GM21528 (cell line): ENCODE data around the gene PAX6.

ENCODE experiments used
- ATAC-seq: cut with Tn5 transposase; IDR thresholded peaks from one replicate; pipeline ENCODE4 v1.9.1; 2021; ENCODE audit warnings: mild to moderate bottlenecking, moderate library complexity; ENCODE audit not compliant: unreplicated experiment, low FRiP score

Gene PAX6

GRCh38 chr11:31799435-31800397 is 11.4 kb downstream of the PAX6 start:
- ATAC-seq = no peak

DNA sequence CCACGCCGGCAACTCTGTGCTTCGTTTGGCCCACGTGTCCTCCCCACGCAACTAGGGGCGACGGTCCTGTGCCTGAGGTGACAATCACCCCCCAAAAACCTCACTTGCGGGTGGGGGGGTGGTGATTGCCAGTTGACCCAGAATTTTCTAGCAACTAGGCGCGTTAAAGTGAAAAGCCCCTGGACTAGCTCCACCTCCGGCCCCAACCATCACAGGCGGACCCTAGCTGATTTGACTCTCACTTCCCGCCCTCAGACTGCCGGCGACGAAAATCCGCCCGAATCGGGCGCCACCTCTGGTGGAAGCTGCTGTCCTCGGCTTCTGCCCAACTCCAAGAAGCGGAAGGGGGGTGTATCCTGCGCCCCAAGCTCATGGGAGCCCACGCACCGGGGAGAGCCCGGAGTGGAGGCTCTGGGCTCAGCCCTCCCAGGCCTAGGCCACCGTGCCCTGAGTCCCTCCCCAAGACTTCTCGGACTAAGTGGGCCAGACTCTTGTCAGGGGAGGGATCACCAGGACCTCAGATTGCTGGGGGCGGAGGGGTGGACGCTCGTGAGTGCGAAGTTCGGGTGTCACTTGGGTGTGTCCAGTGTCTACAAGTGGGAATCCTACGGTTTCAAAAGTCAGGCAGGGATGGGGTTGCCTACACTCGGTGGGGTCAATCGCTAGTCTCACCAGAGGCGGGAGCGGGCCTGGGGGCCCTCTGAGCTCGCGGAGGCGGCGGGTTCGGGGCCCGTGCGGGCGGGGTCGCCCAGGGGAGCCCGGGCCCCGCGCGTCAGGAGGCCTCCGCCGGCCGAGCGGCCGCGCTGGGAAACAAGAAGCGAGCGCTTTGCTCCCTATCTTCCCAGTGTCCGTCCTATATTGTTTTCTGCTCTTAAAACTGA is 12.3 kb downstream of the PAX6 start:
- ATAC-seq = no peak

GRCh38 chr11:31798057-31798553 is 13.0 kb downstream of the PAX6 start:
- ATAC-seq = no peak

GRCh38 chr11:31797190-31798056 is 13.7 kb downstream of the PAX6 start:
- no peak for ATAC-seq

- ATAC-seq = no peak
Measured at GRCh38 chr11:31796499-31797189, 14.5 kb downstream of the PAX6 start.

GRCh38 chr11:31795706-31796498 is 15.2 kb downstream of the PAX6 start:
- no peak for ATAC-seq

GRCh38 chr11:31794548-31794947 is 16.6 kb downstream of the PAX6 start:
- no peak for ATAC-seq

DNA sequence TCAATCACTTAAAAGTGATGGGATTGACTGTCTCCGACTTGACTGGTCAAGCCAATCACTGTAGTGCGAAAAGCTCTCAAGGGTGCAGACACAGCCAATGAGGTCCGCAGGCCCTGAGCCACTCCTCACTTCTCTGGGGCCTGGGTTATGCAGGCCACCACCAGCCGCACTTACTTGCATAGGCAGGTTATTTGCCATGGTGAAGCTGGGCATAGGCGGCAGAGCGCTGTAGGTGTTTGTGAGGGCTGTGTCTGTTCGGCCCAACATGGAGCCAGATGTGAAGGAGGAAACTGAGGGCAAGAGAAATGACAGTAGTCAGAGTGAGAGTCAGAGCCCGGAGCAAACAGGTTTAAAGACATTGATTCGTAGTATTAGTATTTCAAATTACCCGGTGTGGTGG is 17.9 kb downstream of the PAX6 start:
- ATAC-seq = no peak

DNA sequence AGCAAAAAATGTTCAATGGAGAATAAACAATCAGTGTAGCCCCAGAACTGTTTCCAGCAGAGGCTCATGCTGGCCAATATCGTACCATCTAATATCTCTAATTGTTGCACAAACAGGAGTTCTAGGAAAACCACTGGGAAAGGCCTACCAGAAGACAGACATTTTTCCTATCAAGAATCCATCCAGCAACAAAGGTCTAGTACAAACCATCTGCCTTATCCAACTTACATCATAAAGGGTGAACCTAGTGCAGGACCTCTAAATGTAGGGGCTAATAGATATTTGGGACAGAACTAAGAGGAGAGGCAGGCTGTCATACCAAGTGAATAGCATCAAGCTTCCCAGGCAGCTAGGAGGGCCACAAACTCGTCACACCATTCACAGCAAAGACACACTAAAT is 18.7 kb downstream of the PAX6 start:
- ATAC-seq = no peak

DNA sequence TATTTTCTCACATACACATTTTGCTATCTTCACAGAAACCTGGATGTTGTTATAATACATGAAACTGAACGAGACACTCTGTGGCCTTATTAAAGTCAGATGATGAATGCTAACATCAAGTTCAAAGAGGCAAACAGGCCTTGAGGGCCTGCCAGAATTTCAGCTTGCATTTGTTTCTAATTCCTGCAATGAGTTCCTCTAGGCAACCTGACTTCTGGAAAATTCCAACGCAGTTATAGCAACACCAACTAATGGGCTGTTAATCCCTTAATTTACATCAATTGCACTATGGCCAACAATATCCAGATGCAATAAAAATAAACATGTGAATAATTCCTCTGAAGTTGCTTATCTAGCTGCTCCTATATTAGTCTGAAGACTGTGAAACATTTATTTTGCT is 19.1 kb downstream of the PAX6 start:
- ATAC-seq = no peak

GRCh38 chr11:31790649-31791048 is 20.5 kb downstream of the PAX6 start:
- no peak for ATAC-seq

GRCh38 chr11:31788085-31788484 is 23.0 kb downstream of the PAX6 start:
- ATAC-seq = no peak

DNA sequence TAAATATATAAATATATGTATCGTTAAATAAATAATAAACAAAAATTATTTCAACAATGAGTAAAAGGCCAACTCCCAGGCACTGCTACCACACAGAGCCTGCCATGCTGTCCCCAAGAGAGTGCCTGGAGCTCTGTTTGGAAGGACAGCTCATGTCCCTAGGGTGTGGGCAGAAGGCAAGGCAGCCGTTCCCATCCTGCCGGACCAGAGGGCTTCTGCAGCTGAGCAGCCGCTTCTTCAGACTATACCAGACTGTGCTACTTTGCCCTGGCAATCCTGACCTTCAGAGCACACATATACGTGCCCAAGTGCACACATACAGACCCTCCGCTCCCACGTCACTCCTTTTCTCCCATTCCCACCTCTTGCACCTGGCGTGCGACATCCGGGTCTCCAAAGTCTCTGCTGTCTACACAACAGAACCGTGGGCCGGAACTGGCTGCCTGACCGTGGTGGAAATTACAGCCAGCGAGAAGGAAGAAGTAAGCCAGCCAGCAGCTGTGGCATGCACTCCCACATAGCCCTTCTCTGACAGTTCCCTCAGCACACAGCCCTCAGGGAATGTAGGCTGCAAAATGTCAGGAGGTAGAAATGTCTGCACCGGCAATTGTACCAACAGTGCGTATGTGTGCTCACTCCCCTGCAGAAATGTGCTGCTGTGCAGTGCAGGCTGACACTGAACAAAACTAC is 24.0 kb downstream of the PAX6 start:
- ATAC-seq = no peak

- no peak for ATAC-seq
Measured at GRCh38 chr11:31784611-31785010, 26.5 kb downstream of the PAX6 start.

DNA sequence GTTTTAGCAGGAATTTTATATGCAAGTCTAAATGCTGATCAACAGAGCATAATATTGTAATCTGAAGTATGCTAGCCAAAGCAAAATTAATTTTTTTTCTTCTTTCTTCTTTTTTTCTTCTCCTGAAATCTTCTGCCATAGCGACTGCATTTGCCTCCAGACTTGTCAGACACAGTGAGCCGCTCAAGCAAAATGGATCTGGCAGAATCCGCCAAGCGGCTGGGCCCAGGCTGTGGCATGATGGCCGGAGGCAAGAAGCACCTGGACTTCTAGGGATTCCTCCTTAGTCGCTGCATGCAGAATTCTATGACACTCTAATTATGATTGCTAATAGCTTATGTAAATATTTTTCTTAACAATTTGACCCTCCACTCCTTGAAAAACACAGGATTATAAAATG is 27.9 kb downstream of the PAX6 start:
- no peak for ATAC-seq

DNA sequence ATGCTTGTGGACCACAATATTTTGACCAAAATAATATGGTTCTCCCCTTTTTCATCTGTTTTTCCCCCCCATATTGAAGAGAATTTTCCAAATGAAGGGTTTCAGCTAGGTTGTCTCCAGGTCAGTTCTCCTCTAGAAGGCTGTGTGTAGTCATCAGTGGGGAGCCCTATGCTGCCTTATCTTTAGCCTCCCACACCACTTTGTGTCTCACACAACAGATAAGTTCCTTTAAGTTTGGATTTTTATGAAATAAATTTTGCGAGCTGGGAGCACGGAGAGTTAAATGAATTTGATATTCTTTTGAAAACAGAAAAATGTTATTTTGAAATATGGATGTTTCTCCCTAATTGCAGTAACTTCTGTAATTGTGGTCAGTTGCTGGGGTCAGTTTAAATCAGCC is 28.9 kb downstream of the PAX6 start:
- no peak for ATAC-seq

DNA sequence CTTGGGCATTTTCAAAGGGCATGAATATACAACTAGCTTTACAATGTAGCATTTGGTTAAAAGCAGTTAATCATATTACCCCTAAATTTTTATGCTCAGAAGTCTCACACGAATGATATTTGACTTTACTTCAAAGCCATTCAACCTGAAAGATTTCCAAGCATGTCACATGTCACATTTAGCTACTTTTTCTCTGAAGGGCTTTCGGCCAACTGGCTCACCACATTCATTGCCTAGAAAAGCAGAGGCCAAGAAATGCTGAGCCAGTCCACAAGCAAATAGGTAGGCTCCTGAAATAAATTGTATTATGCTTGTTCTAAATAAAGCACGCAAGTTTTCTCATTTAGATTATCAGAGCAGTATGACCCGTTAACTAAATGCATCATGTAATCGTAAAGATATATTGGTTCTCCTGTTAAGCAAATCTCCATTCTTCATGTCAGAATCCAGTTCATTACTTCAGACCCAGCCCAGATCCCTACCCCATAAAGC is 30.6 kb downstream of the PAX6 start:
- ATAC-seq = no peak

GRCh38 chr11:31780078-31780477 is 31.0 kb downstream of the PAX6 start:
- ATAC-seq = no peak
